Kidney glomerular epithelial cell (primary cell): ENCODE results near the gene RILP.

ENCODE experiments used
- DNase-seq: peaks from one replicate; lab custom pipeline; 2025; lab: John Stamatoyannopoulos, UW

The RILP gene

GRCh38 chr17:1604831-1605528, 44.7 kb downstream of the RILP start:
- no peak for DNase-seq

- no peak for DNase-seq
These were observed 48.1 kb downstream of the RILP start for GRCh38 chr17:1601571-1601970.

GRCh38 chr17:1598399-1599095, 51.1 kb downstream of the RILP start:
- DNase-seq, result no peak

DNA sequence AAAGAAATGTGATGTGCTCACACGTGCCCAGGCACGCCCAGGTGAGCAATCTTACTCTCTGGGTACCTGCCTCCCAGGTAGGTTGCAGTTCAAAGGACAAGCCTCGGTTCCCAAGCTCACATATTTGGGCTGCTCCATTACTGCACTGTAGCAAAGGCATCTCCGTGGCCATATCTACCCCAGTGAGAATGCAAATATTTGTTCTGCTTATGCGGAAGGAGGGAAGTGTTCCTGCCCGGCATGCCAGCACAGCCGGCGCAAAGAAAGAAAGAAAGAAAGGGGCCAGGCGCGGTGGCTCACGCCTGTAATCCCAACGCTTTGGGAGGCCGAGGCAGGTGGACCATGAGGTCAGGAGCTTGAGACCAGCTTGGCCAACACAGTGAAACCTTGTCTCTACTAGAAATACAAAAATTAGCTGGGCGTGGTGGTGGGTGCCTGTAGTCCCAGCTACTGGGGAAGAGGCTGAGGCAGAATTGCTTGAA, 51.8 kb downstream of the RILP start:
- no peak for DNase-seq
